IgD-negative memory B cell (primary cell): ENCODE data around the gene SERPINB10. TPM values are rescaled to one million over a fixed set of nuclear protein-coding genes. Genes with fewer than 3 reads are reported as not detected.

Source experiments
- H3K27ac Mint-ChIP-seq, 3 donors: one replicate each; pipeline ENCODE4 v1.8.0; 2020 to 2022; ENCODE audit warnings: mild to moderate bottlenecking in 3 of 3, mixed read lengths in 3 of 3, moderate library complexity in 1 of 3
- H3K27me3 Mint-ChIP-seq: one replicate; pipeline ENCODE4 v1.8.0; 2021; ENCODE audit warnings: mixed read lengths
- H3K36me3 Mint-ChIP-seq: one replicate; pipeline ENCODE4 v1.8.0; 2020; ENCODE audit warnings: mild to moderate bottlenecking, mixed read lengths
- H3K4me1 Mint-ChIP-seq, 3 donors: one replicate each; pipeline ENCODE4 v1.8.0; 2020 to 2022; ENCODE audit warnings: mixed read lengths in 3 of 3, mild to moderate bottlenecking in 1 of 3
- H3K4me3 Mint-ChIP-seq, 4 donors: one replicate each; pipeline ENCODE4 v1.8.0; 2020 to 2022; ENCODE audit warnings: mild to moderate bottlenecking in 4 of 4, mixed read lengths in 4 of 4, moderate library complexity in 3 of 4
- H3K9me3 Mint-ChIP-seq, 3 donors: one replicate each; pipeline ENCODE4 v1.8.0; 2020 to 2021; ENCODE audit warnings: mixed read lengths in 3 of 3, mild to moderate bottlenecking in 1 of 3
- polyA plus RNA-seq: library from polyadenylated mRNA; unstranded; fragments of 300-500 nt; fragmentation: Illumina TruSeq; gene quantifications from one replicate; pipeline ENCODE4 v1.2.3, GENCODE V29; 2021

Gene SERPINB10
- polyA plus RNA-seq, 1 donor from 2014 or later: not detected

DNA sequence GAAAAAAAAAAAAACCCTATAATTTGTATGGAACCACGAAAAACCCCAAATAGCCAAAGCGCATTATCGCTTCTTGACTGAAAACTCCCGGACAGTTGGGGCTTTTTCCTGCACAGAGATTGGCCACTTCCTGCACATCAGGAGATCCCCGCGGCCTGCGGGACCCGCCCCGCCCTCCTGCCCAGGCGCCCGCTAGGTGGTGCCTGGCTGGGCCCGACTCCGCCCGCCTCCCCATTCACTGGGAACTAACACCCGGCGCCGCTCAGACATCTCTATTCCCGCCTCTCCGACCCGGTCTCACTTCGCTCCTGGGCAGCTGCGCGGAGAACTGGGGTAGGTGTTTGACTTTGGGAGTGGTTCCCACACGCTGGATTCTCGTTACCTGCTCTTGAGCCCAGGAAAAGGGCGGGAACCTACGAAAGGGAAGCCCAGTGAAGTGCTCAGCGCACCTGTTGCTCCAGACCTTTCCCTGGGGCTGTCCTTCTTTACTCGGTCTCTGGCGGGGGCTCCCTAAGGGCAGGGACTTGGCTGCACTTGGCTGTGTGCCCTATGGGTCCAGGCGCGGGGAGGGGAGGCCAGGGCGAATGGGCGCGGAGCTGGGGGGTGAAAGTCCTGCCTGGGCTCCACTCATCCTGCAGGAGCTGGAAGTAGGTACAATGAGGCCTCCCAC, 41.4 kb downstream of the SERPINB10 start, which contains the start of gene HMSD:
HMSD (plus strand) TSS at position 234 of the 670 bp plus-strand sequence. CDS start 4,155 bp downstream, outside the sequence.
- Mint-ChIP-seq H3K4me3 (peak within 1 kb of the TSS; percentile 72 to 96 (median 84)), H3K4me1 (peaks cover 18 to 20% (median 19%) of the 10 kb centered on the region in 3 donors), H3K9me3 (no peaks in the 10 kb centered on the region), H3K27me3 (peaks cover 5% of the 10 kb centered on the region), H3K36me3 (no peaks in the 10 kb centered on the region), H3K27ac (peak within 1 kb of the TSS in 1 of 3 donors; percentile 13)

DNA sequence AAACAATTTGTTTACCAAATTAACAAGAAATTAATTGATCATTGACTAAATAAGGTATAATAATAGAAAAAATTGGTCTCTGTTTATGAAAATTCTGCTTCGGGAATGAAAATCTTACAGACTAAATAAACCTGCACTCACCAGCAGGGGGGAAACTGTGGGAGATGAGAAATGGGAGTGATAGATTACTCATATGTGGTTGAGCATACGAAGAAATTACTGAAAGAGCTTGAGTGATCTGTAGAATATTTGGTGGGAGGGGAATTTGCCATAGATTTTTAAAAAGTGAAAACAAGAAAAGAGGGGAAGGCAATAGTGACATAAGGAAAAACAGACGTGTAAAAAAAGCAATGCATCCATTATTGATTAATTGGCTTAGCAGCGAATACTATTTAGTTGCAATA, 43.5 kb downstream of the SERPINB10 start:
- no peak overlapping the region for H3K27ac Mint-ChIP-seq

DNA sequence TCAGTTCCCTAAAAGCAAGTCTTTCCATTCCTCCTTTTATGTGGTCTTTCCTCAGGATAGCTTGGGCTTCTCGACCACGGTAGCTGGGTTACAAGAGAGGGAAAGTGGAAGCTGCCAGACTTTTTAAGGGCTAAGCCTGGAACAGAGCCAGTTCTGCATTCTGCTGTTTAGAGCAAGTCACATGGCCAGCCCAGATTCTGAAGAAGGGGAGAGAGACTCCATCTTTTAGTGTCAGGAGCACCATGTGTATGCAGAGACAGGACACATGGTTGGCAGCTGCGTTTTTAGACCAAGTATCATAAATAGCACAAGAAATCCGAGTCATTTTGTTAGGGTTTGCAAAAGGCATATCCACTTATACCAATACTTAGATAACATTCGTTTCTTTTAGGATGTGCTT, 46.1 kb downstream of the SERPINB10 start:
- Mint-ChIP-seq H3K4me1 (peaks cover 8 to 12% (median 11%) of the 10 kb centered on the region in 3 donors), H3K36me3 (no peaks in the 10 kb centered on the region), H3K9me3 (no peaks in the 10 kb centered on the region), H3K27ac (no peak overlapping the region), H3K27me3 (peaks cover 1% of the 10 kb centered on the region), H3K4me3 (no peak overlapping the region)

More for the DNA sequence above, 43.5 kb downstream of the SERPINB10 start:
- peaks cover 1% of the 10 kb centered on the region for H3K27me3 Mint-ChIP-seq
- no peaks in the 10 kb centered on the region for H3K36me3 Mint-ChIP-seq
- H3K4me3 Mint-ChIP-seq: no peak overlapping the region
- H3K4me1 Mint-ChIP-seq: peaks cover 18 to 20% (median 19%) of the 10 kb centered on the region in 3 donors
- no peaks in the 10 kb centered on the region for H3K9me3 Mint-ChIP-seq

DNA sequence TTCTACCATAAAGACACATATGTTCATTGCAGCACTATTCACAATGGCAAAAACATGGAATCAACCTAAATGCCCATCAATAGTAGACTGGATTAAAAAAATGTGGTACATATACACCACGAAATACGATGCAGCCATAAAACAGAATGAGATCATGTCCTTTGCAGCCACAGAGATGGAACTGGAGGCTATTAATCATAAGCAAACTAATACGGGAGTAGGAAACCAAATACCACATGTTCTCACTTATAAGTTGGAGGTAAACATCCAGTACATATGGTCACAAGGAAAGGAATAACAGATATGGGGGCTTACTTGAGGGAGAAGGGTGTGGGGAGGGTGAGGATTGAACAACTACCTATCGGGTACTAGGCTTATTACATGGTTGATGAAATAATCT, 49.0 kb downstream of the SERPINB10 start:
- H3K4me1 Mint-ChIP-seq: no peaks in the 10 kb centered on the region
- no peaks in the 10 kb centered on the region for H3K27me3 Mint-ChIP-seq
- H3K36me3 Mint-ChIP-seq: no peaks in the 10 kb centered on the region
- no peak overlapping the region for H3K27ac Mint-ChIP-seq
- no peak overlapping the region for H3K4me3 Mint-ChIP-seq
- H3K9me3 Mint-ChIP-seq: no peaks in the 10 kb centered on the region

DNA sequence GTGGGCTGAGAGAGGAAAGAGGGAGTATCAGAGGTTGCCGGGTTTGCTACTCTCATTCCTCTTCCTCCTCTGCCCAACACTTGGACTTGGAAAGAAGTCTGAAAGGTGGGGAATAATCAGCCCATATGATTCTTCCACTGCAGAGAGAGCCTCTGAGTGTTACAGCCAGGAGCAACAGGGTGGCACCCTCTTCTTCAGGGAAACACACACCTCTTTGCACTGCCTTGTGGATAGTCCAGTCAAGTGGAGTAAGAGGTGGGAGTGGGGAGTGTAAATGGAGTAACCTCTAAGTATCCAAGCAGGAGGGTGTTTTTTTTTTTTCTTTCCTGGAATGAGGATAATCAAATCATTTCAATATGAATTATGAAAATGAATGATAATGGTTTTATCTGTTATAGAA, 53.1 kb downstream of the SERPINB10 start:
- Mint-ChIP-seq H3K27ac (no peak overlapping the region), H3K4me1 (no peaks in the 10 kb centered on the region), H3K36me3 (no peaks in the 10 kb centered on the region), H3K4me3 (no peak overlapping the region), H3K27me3 (no peaks in the 10 kb centered on the region), H3K9me3 (no peaks in the 10 kb centered on the region)

DNA sequence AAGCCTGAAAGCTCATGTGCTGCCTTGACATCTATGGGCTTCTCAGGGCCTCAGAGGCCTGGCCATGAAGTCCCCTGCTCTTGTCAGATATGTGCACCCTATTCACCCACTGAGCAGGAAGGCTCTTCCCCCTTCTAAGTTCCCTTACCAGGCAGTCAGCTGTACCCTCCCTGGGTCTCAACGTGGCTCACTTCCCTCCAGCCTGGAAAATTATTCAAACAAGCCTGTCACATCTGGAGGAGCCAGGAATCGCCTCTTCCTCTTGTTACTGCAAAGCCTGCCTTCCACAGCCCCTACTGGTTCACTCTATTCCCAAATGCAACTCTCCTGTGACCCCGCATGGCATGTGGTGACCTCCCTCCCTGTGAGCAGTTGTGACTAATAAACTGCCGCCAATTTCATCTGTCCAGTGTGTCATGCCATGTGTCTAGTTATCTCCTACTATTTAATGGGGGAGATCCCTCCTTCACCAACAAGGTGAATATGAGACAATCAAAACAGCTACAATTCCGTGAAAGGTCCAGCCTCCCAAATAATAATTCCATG, 53.8 kb downstream of the SERPINB10 start:
- Mint-ChIP-seq H3K27ac (no peak overlapping the region), H3K9me3 (no peaks in the 10 kb centered on the region)

DNA sequence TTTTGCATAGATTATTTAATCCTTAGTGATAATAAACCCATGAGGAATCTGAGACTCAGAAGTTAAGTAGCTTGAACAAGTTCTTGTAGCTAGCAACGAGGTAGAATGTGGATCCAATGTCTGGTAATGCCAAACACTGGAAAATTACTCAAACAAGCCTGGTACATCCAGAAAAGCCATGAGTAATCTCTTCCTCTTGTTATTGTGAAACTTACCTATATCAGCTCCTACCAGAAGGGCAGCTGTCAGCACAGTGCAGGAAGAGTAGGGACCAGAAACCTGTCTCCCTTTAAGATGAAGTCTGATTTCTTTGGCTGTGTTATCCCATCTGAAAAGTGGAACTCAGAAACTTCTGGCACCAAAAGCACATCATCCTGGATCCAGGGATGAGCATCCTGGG, 54.4 kb downstream of the SERPINB10 start:
- Mint-ChIP-seq H3K4me3 (no peak overlapping the region), H3K36me3 (no peaks in the 10 kb centered on the region), H3K27me3 (no peaks in the 10 kb centered on the region), H3K4me1 (no peaks in the 10 kb centered on the region), H3K9me3 (no peaks in the 10 kb centered on the region), H3K27ac (no peak overlapping the region)

More for the DNA sequence above, 53.8 kb downstream of the SERPINB10 start:
- Mint-ChIP-seq H3K4me1 (no peaks in the 10 kb centered on the region), H3K36me3 (no peaks in the 10 kb centered on the region), H3K4me3 (no peak overlapping the region), H3K27me3 (no peaks in the 10 kb centered on the region)

DNA sequence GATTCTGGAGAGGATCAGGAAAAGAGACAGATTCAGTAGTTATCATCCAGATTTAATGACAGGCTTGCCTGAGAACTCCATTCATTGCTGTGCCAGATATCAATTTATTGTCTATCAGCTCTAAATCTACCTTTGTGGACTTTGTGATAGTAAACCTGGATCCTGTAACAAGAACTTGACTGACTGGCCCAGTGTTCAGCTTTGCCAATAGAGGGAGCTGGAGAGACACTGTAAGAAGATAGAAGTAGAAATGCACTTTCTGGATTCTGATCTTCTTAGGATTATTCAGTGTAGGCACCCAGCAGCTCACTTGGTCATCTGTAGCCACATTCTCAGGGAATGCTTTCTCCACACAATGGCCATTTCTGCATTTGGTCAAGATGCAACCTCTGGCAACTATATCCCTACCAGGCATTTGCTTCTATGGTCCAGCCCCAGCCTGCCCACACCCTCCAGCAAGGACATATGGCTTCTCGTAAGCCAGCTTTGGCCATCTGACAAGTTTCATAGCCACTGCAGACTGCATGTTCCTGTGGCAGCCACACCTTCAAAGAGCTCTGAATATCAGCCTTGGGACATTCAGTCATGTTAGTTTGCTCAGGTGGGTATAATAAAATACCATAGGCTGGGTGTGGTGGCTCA, 56.0 kb downstream of the SERPINB10 start:
- Mint-ChIP-seq H3K4me1 (peaks cover 0 to under 1% (median 0%) of the 10 kb centered on the region in 3 donors), H3K36me3 (no peaks in the 10 kb centered on the region), H3K27ac (no peak overlapping the region), H3K9me3 (no peaks in the 10 kb centered on the region), H3K27me3 (no peaks in the 10 kb centered on the region), H3K4me3 (peak overlapping the region in 1 of 4 donors; percentile 21)

DNA sequence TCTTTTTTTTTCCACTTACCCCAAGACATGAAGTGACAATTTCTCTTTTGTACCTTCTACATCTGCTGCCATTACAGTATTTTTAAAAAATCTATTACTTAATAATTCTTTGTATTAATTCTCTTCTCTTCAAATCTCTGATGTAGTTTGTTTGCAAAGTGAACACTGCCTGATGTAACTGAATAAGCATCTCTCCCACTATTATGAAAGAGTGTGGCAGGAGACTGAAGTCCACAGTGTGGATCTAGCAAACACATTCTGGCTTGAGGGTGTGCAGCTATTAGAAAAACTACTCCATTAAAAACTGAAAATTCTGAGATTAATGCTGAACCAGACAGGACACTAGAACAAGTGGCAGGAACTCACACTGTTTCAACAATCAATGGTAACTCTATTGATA, 57.1 kb downstream of the SERPINB10 start:
- H3K9me3 Mint-ChIP-seq: no peaks in the 10 kb centered on the region
- no peaks in the 10 kb centered on the region for H3K36me3 Mint-ChIP-seq
- H3K4me1 Mint-ChIP-seq: peaks cover 7 to 12% (median 11%) of the 10 kb centered on the region in 3 donors
- H3K27ac Mint-ChIP-seq: no peak overlapping the region
- no peaks in the 10 kb centered on the region for H3K27me3 Mint-ChIP-seq
- H3K4me3 Mint-ChIP-seq: no peak overlapping the region

DNA sequence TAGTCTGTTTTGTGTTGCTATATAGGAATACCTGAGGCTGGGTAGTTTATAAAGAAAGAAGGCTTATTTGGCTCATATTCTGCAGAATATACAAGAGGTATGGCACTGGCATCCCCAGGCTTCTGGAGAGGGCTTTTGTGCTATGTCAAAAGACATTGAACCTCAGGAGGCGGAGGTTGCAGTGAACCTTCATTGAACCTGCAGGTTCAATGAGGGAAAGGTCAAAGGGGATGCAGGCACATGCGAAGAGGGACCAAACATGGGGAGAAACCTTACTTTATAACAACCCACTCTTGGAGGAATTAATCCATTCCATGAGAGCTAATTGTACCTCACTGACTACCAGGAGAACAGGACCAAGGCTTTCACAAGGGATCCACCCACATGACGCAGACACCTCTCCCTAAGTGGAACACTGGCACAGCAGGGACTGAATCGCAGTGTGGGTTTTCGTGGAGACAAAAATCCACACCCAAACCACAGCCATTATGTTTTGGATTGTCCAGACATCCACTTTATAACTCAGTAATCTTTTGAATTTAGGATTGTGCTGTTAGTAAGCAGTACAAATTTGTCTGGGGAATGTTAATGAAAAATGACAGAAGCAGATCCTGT, 58.1 kb downstream of the SERPINB10 start:
- H3K36me3 Mint-ChIP-seq: no peaks in the 10 kb centered on the region
- H3K4me1 Mint-ChIP-seq: peaks cover 8 to 13% (median 13%) of the 10 kb centered on the region in 3 donors
- no peaks in the 10 kb centered on the region for H3K9me3 Mint-ChIP-seq
- peak overlapping the region in 1 of 4 donors; percentile 46 for H3K4me3 Mint-ChIP-seq
- no peaks in the 10 kb centered on the region for H3K27me3 Mint-ChIP-seq
- H3K27ac Mint-ChIP-seq: no peak overlapping the region

DNA sequence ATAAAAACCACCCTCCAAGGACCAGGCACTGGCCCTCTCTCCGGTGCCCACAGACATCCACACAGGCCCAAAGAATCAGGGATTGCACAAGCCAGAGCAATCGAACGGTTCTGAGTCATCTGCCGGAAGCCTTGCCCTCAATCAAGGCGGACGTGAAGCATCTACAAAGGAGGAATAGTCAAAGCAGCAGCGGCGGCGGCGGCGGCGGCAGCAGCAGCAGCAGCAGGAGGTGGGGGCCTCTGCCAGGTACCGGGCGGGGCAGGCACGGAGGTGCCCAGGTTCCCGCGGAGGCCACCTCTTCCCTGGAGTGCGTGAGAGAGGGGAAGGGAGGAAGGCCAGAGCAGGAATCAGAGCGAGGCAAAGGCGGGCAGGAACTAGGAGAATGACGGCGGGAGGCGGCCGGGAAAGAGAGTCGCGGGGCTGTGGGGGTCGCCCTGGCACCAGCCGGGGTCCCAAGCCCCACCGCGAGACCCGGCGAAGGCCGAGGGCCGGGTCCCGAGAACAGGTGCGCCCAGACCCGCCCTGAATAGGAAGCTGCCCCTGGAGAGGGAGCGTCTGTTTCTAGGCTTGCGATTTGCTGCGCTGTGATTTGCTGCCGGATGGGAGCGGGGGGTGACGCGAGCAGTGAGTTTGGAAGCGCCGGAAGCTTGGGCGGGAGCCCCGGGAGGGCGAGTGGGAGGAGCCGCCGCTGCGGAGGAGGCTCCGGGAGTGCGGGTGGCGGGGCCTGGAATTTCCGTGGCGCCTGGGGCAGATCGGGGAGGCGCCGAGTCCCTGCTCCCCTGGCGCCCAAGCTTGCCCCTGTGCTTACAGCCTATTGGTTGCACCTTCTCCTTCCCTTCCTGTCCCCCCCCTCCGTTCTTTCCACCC, 62.4 kb downstream of the SERPINB10 start, which contains the start of gene SERPINB8:
SERPINB8 (plus strand) TSS at position 140 of the 867 bp plus-strand sequence. CDS start 8,228 bp downstream, outside the sequence.
- H3K36me3 Mint-ChIP-seq: no peaks in the 10 kb centered on the region
- no peaks in the 10 kb centered on the region for H3K27me3 Mint-ChIP-seq
- peaks cover 0 to 1% (median 0%) of the 10 kb centered on the region in 3 donors for H3K9me3 Mint-ChIP-seq
- H3K4me1 Mint-ChIP-seq: peaks cover 29 to 39% (median 29%) of the 10 kb centered on the region in 3 donors
- H3K27ac Mint-ChIP-seq: peak within 1 kb of the TSS; percentile 41 to 96 (median 92)
- peak within 1 kb of the TSS; percentile 93 to 97 (median 97) for H3K4me3 Mint-ChIP-seq

DNA sequence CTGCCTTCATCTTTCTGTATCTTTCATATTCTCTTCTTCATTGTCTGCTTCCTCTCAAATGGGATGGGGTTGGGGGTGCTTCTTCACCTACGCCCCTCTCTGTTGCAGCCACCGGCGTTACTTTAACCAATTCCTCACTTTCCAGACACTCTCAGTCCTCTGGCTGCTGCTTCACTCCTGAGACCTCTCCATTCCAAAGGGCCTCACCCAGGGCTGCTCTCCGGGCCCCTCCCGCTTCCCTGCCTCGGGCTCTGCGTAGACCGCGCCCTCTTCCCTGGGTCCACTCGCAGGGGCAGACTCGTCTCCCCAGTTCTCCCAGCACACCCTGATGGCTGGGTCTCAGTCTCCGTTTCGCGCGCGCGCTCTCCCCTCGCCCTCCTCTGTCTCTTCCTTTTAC, 63.0 kb downstream of the SERPINB10 start:
- peaks cover 0 to 1% (median 0%) of the 10 kb centered on the region in 3 donors for H3K9me3 Mint-ChIP-seq

DNA sequence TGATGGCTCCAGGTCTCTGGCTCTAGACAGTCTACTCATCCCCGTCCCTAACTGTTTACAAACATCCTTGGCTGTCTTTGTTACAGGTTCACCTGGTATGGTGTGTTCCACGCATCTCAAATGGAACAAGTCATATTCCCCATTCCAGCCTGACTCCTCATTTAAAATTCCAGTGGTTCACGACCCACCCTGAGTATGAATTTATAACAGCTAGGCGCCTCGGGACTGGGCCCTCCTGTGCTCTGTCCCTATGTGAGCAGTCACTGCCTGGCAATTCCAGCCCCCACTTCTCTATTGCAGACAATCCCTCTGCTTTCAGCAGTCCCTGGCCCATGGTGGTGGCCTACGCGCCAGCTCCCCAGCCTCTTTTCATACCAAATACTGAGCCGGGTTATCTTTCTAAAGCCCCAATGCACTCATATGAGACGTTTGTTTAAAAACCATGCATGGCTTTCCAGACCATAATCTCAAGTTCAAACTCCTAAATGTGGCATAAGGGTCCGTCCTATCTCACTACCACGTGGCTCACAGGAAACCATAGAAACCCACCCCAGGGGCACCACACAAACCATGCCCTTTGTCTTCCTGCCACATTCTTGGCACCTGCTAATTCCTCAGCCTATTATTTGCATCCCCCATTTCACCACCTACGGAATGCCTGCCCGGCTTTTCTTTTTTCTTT, 63.7 kb downstream of the SERPINB10 start:
- no peaks in the 10 kb centered on the region for H3K27me3 Mint-ChIP-seq
- peak overlapping the region in 2 of 3 donors; percentile 45 to 96 for H3K27ac Mint-ChIP-seq
- H3K4me1 Mint-ChIP-seq: peaks cover 36 to 47% (median 36%) of the 10 kb centered on the region in 3 donors
- peak overlapping the region; percentile 93 to 97 (median 97) for H3K4me3 Mint-ChIP-seq
- peaks cover 0 to 1% (median 0%) of the 10 kb centered on the region in 3 donors for H3K9me3 Mint-ChIP-seq
- no peaks in the 10 kb centered on the region for H3K36me3 Mint-ChIP-seq

More for the DNA sequence above, 63.0 kb downstream of the SERPINB10 start:
- Mint-ChIP-seq H3K27ac (peak overlapping the region in 2 of 3 donors; percentile 33 to 96), H3K4me3 (peak overlapping the region; percentile 93 to 97 (median 97)), H3K36me3 (no peaks in the 10 kb centered on the region), H3K27me3 (no peaks in the 10 kb centered on the region), H3K4me1 (peaks cover 35 to 46% (median 35%) of the 10 kb centered on the region in 3 donors)
